Subcutaneous preadipocyte (primary cell): ENCODE measurements around the gene RIOK3. TPM values are rescaled to one million over a fixed set of nuclear protein-coding genes. Genes with fewer than 3 reads are reported as not detected.

ENCODE experiments used
- small RNA-seq: library from RNA; depleted of rRNA; stranded (forward); fragments of <200 nt; gene quantifications from one replicate; pipeline ENCODE3, GENCODE V24; 2012
- total RNA-seq: library from RNA; depleted of rRNA; stranded (reverse); fragments of >200 nt; gene quantifications from 2 replicates; pipeline ENCODE4 v1.2.3, GENCODE V29; 2012

The RIOK3 gene, protein sequence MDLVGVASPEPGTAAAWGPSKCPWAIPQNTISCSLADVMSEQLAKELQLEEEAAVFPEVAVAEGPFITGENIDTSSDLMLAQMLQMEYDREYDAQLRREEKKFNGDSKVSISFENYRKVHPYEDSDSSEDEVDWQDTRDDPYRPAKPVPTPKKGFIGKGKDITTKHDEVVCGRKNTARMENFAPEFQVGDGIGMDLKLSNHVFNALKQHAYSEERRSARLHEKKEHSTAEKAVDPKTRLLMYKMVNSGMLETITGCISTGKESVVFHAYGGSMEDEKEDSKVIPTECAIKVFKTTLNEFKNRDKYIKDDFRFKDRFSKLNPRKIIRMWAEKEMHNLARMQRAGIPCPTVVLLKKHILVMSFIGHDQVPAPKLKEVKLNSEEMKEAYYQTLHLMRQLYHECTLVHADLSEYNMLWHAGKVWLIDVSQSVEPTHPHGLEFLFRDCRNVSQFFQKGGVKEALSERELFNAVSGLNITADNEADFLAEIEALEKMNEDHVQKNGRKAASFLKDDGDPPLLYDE
- 58.8 and 59.6 TPM in 2 replicates for total RNA-seq

DNA sequence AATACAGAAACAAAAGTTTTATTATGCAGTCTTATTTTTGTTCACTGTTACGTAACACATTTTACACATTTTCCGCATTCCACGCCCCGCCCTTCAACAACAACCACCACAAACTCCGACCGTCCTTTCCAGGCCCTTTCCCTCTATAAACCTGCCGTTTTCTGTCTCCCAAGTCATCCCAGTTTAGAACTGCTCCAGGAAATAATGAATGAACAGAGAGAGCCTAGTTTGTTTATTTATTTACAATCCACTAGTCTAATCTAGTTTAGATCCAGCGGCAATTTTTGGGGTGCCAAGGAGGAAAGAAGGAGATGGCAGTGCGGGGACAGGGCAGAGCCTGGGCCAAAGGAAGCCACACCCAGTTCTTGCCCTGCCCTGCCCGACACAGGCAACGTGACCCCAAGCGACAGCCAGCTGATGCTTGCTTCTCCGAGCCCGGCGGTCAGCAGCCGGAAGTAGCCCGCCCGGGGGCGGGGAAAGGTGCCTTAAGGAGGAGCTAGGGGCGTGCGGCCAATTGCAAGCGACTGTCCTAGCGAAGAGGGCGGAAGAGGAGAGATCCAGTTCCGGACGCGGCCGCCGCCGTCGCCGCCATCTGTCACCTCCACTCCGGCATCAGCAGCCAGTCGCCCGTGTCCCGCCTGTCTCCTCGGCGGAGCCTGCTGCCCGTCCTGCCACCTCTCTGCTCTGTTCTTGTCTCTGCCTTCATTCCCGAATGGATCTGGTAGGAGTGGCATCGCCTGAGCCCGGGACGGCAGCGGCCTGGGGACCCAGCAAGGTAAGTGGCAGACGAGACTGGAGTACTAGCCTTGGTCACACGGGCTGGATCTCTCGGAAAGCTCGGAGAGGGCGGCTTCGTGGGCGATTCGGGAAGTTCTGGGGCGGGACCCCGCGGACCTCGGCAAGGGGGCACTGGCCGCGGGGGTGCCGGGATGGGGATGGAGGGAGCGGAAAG, at the start of gene RIOK3:
RIOK3 (plus strand) TSS at position 560 of the 952 bp plus-strand sequence; CDS start at position 713, 153 bp downstream.

DNA sequence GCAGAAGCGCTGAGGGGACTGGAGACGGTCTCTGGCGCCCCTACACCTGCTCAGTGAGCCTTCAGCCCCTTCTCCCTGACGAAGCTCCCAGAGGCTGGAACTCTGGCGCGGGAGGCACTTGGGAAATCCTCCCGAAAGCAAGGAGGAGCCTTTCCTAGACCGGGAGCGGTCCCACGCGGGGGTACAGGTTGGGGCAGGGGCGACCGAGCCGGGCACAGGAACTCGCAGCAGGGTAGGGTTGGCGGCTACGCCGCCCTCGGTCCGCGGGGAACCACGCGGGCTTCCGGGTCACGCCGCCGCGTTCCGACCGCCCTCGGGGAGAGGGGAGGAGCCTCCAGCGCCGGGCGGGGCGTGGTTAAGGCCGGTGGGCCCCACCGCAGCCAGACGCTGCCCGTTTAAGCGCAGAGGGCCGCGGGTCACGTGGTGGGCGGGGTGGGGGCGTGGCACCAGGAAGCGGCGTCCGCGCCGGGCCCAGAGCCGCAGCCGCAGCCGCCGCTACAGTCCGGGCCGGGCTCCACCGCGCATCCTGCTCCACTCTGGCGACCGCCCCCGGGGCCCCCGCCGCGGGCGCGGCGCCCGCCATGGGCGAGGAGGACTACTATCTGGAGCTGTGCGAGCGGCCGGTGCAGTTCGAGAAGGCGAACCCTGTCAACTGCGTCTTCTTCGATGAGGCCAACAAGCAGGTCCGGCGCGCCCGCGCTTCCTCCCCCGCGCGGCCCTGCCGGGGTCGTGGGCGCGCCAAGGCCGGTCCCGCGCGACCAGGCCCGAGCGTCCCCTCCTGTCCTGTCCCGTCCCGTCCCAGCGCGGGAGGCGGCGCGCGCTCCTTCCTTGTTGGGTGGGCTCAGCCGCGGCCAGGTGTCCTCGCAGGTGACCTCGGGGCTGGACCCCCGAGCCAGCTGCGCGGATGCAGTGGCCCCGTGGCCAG, 50.2 kb downstream of the RIOK3 start, which contains the start of gene RMC1:
RMC1 (plus strand) TSS at position 474 of the 925 bp plus-strand sequence; CDS start at position 582, 108 bp downstream.

Small RNA genes lying within 50 kb of the gene (small RNA-seq; reads per million reads assigned to genes)
- gene AC026634.1 (not detected), gene RF00019 (not detected)

Other genes with a start within 250 kb of the RIOK3 start
- gene RMC1, start 50.2 kb downstream of the RIOK3 start, total RNA-seq: 18.4 and 23.7 TPM in 2 replicates
- 78.0 and 83.8 TPM in 2 replicates for gene NPC1, start 133.2 kb downstream of the RIOK3 start, total RNA-seq
- gene ANKRD29, start 209.6 kb downstream of the RIOK3 start, total RNA-seq: 6.6 and 14.7 TPM in 2 replicates
- gene LAMA3, start 236.2 kb downstream of the RIOK3 start, total RNA-seq: 3.9 and 6.6 TPM in 2 replicates